ENCODE results near the gene CTTNBP2NL.
"Not testable (repeated sequence)": the region's sequence is repeated elsewhere in the genome, so short reads cannot be mapped to it uniquely, and the experiment has no call there.

Gene CTTNBP2NL

GRCh38 chr1:112386731-112387346, 9.2 kb upstream of the CTTNBP2NL start:
- no peak for DNase-seq

GRCh38 chr1:112387807-112388206, 8.2 kb upstream of the CTTNBP2NL start:
- no peak for DNase-seq

DNA sequence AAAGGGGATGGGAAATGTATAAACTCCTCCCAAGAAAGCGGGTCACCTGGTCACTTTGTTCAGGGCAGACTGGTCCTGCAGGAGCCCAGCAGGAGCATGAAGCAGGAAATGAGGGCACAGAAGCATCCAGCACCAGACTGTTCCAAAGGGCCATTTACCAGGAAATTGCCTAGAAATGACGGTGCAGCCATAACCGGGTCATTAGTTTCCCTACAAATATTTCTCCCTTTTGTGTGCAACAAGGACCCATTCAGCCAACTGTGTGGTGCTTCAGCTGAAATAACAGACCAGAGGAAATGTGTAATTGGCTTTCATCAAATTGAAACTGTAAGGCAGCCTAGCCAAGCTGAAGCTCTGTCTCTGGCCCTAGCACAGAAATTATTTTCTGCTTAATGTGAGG, 7.6 kb upstream of the CTTNBP2NL start:
- DNase-seq = no peak

DNA sequence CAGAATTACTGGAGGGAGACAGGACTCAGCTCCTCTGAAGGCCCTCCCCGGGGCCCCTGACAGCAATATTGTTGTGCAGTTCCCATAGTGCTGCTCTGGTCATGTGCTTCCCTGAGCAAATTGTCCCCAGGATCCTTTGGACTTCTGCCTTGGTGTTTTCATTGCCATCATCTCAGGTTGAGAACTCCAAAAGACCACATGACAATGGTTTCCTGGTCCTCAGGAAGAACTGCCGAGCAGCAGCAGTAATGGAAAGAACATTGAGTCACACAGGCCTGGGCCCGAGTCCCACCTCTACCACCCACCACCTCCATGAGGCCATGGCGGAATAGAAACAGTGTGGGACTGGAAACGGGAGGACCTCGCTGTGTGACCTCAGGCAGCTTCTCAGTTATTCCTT, 6.3 kb upstream of the CTTNBP2NL start:
- DNase-seq = no peak

GRCh38 chr1:112390335-112390734, 5.7 kb upstream of the CTTNBP2NL start:
- DNase-seq = not testable (repeated sequence)

DNA sequence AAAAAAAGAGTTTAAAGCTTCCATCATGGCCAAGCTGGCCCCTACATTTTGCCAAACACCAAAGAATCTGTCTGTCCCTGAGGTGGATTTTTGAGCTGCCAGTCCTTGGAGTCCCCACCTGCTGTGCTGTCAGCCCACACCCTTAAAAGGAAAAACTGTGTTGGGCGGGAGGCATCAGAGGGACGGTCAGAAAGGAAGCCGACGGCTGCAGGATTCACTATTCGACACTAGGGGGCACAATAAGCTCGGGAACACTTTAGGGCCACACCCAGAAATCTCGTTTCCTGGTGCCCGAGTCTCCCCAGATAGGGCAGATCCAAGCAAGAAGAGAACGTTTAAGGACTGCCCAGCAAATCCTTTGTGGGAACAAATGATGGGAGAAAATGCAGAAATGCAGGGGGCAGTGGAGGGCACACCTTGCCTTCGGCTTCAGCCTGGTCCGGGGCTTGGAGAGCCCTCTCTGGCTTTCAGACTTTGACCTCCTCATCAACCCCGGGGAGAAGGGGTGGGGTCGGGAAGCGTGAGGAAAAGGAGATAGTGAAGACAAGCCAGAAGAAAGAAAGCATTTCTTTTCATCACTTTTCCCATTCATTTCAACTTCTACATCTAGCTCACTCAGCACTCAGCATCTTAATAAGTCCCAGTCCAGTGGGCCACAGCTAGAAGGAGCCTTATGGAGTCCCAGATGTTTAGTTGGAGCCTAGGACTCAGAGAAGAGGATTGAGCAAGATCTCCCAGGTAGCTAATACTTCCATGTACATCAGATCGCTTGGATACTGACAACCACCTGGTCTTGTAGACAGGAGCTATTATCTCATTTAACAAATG, 5.0 kb upstream of the CTTNBP2NL start:
- DNase-seq = peak; percentile 69 to 72

- no peak for DNase-seq
These were observed 4.4 kb upstream of the CTTNBP2NL start for GRCh38 chr1:112391603-112391940.

DNA sequence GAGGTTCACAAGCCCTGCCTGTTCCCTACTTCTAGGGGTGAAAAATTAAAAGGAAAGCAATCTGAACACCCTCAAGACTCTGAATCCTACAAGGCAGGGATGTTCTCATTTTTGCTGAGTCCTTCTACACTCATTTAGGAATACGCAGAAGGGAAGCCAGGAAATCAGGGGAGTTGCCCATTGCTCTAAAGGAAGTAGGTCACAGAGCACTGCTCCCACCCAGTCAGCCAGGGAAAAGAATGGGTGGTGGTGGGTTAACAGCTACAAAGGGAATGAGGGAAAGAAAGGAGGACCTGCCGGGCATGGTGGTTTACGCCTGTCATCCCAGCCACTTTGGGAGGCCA, 2.4 kb upstream of the CTTNBP2NL start:
- no peak for DNase-seq

DNA sequence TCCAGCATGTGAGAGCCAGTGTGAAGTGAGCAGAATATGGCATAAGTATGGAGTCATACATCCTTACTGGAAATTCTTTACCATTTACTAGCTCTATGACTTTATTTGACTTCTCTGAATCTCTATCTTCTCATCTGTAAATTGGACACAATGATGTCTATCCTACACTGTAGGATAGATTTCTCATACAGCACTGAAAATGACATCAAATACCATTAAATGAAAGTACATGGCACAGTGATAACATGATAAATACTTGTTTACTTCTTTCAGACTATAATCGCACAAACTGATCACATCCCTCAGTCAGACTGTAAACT, 1.3 kb upstream of the CTTNBP2NL start:
- no peak for DNase-seq

DNA sequence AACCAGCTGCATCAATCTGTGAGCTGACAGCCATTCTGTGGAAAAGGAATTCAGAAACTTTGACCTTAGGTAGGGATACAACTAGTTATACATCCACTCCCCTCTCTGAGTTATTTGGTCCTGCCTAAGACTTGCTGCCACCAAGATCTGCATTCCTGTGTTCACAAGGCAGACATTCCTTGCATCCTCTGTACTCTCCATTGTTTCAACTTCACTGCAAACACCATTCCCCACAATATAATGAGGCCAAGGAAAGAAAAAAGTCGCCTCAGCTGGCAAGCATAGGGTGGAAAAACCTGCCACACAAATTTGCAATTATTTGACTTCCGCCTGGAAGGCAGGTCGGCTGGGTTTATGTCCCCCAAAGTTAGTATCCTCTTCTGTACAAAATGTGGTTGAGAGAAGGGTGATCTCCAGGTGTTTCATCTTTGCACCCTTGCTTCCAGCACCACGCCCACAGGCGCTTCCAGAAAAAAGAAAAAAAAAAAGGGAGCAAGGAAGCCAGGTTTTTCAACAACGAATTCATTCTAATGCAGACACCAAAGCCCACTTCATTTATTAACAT, 676 bp upstream of the CTTNBP2NL start:
- no peak for DNase-seq

DNA sequence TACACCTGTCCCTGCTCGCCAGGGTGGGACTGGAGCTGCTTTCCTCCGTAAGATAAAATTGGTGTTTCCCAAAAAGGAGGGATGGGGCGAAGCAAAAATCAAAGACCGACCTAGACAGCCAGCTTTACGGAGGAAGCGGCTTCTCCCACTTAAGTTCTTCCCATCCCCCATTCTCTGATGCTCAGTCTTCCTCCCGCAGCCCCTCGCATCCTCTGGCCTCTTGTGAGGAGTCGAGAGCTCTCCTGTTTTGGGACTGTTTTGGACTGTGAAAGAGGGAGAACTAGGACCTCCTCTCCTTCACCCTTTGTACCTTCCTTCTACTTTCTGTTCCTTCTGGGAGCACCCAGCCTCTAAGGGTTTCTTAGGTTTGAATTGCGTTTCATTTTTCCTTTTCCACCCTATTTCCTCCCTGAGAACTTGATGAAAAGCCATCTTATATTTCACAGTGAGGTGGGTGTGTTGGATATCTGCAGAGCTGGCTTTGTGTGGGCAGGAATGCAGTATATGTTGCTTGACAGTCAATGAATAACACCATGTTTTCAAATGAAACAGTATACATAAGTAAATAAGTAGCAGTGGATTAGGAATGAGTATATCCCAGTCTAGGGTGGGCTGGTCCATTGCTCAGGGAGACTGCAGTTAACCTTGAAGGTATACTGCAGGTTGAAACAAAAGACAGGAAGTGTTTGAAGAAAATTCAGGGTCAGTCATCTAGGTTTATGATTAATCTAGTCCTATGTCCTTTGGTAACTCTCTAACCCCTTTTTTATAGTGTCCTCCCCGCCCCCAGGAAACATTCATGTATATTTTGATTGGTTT, 848 bp downstream of the CTTNBP2NL start:
- no peak for DNase-seq

- no peak for DNase-seq
These were observed 1.8 kb downstream of the CTTNBP2NL start for GRCh38 chr1:112397841-112398240.

GRCh38 chr1:112399456-112399855, 3.4 kb downstream of the CTTNBP2NL start:
- no peak for DNase-seq

DNA sequence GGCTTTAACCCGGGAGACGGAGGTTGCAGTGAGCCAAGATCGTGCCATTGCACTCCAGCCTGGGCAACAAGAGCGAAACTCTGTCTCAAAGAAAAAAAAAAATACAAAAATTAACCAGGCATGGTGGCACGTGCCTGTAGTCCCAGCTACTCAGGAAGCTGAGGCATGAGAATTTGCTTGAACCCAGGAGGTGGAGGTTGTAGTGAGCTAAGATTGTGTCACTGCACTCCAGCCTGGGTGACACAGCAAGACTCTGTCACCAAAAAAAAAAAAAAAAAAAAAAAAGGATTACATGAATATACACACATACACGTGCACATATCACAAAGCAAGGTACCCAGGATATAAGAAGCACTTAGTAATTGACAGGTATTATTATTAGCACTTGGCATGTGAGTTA, 4.7 kb downstream of the CTTNBP2NL start:
- not testable (repeated sequence) for DNase-seq

- no peak for DNase-seq
These were observed 6.9 kb downstream of the CTTNBP2NL start for GRCh38 chr1:112402682-112403643.

GRCh38 chr1:112406771-112407170, 10.8 kb downstream of the CTTNBP2NL start:
- no peak for DNase-seq

DNA sequence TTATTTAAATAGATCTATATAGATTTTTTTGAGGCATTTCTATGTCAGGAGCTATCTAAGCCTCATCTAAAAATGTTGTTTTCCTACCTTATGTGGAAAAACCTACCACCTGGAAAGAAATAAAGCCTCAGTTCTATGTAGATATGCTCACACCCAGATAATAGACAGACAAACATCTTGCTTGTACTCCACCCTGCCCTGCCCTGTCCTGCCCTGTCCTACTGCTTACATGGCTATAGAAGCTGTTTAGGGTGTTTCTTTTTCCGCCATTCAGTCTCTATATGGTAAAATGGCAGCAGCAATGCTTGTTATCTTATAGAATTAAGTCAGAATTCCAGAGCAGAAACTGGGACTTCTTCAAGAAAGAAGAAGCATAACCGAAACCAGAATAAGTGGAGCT, 13.4 kb downstream of the CTTNBP2NL start:
- DNase-seq = no peak

DNA sequence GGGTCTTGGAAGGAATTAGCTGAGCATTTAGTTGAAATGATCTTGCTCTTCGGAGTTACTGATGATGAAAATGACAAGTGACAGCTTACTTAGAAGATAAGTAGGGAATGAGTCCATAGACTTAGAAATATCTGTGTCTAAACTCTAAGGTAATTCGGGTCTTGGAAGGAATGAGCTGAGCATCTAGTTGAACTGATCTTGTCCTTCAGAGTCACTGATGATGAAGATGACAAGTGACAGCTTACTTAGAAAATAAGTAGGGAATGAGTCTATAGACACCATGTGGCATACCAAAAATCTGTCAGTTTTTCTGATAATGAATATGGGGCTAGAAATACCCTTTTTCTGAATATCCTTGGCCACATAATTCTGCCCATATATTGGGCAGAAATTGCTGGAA, 14.7 kb downstream of the CTTNBP2NL start:
- DNase-seq = no peak

GRCh38 chr1:112417271-112417670, 21.3 kb downstream of the CTTNBP2NL start:
- no peak for DNase-seq

DNA sequence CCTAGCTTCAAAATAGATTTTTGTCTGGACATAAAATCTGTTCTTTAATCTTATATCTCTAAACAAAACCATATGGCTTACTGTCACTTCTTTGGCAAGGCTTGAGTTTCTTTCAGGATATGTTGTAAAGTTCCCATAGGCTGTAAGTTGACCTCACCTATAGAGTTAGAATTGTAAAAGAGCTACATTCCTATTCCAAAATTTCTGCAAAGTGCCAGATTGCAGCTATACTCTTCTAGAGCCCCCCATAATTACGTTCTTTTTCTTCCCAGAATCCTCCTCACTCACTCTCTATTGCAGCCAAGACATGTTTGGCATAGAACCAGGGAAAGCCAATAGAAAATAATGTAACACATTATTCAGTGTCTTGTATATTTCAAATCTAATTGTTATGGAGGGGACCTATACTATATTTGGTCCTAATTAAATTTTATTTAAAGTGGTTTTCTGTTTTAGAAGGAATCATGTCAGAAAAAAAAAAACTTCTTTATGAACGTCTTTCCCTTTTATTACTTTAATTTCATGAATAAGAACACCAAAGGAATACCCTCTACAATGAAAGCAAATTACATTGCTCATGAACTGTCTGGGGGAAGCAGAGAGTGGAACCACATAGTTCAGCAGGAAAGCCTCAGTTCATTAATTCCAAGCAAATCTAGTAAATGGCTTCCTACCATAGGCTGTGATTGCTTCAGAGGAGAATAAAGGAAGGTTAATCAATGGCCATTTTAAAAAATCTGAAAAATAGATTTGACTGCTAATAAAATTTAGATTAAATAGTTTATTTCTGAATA, 22.3 kb downstream of the CTTNBP2NL start:
- no peak for DNase-seq

- DNase-seq = no peak
These were observed 27.2 kb downstream of the CTTNBP2NL start for GRCh38 chr1:112423207-112423606.

DNA sequence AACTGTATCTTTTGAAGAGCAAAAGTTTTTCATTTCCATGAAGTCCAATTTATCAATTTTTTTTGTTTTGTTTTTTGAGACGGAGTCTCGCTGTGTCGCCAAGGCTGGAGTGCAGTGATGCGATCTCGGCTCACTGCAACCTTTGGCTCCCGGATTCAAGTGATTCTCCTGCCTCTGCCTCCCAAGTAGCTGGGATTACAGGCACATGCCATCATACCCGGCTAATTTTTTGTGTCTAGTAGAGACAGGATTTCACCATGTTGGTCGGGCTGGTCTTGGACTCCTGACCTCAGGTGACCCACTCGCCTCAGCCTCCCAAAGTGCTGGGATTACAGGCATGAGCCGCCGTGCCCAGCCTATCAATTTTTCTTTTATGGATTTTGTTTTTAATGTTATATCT, 27.7 kb downstream of the CTTNBP2NL start:
- not testable (repeated sequence) for DNase-seq

All from activated CD4-positive, alpha-beta T cell treated with anti-CD3 and anti-CD28 coated beads, Interleukin-2, amount 50 U/mL, for 4 hours (primary cell).